Right kidney (tissue), 1 donor: ENCODE results near the gene EHMT1.
"Not testable (repeated sequence)": the region's sequence is repeated elsewhere in the genome, so short reads cannot be mapped to it uniquely, and the experiment has no call there.

Experiments used
- DNase-seq: peaks from one replicate; pipeline ENCODE4 v3.0.0-alpha.2; 2016

The EHMT1 gene

DNA sequence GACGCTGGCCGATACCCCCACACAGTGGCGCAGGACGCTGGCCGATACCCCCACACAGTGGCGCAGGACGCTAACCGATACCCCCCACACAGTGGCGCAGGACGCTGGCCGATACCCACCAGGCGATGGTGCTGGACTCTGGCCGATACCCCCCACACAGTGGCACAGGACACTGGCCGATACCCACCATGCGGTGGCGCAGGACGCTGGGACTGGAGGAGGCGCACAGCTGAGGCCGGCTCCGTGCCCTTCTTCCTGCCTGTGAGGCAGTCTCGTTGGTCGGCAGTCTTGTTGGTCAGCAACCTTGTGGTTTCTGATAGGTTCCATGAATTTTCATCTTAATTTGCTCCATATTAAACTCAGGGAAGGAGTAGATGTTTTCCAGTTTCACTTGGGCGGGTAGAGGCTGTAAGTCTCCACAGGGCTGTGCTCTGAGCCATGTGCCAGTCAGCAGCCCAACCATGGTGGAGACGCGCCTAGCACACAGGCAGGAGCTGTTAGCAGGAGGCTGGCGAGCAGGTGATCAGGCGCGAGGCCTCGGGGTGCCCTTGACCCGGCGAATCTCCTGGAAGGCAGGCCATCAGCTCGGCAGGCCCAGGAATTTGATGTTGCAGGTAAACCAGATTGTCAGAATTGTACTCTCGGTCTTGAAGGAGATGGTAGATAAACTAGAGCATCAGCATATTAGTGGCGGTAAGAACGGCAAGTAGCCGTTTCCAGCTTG is 75.6 kb downstream of the EHMT1 start:
- no peak for DNase-seq

DNA sequence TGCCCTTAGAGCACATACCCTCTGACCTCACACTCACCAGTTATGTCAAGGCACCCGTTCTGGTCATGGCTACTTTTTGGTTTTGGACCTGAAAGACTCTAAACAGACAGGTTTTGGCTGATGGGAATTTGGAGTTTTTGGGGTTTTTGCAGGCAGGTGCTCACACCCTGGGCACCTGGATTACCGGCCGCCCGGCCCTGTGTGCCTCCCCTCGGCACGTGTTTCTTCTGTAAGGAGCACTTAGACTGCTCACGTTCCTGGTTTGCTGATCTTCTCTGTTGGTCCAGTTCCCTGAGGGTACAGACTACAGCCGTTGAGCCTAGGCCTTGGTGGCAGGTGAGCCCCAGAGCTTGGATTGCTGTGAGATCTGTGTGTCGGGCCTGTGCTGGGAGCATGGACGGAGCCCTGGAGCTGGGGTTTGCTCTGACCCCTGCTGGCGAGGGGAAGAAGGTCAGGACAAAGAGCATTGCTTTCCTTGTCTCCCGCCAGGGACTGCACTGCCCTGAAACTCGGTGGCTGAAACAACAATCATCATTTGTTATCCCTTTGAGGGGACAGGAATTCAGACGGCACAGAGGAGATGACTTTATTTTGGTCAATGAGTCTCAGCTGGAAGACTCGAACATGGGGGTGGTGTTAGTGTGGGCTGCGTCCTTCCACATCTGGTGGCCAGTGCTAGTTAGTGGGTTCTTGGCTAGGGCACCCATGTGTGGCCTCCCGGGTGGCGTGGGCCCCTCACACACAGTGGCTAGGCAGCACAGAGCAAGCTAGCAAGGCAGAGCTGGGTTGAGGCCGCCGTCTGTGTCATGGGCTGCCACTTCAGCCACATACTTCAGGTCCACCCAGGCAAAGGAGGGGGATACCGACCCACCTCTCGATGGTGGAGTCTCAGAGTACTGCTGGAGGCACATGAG is 76.4 kb downstream of the EHMT1 start:
- DNase-seq, result no peak

DNA sequence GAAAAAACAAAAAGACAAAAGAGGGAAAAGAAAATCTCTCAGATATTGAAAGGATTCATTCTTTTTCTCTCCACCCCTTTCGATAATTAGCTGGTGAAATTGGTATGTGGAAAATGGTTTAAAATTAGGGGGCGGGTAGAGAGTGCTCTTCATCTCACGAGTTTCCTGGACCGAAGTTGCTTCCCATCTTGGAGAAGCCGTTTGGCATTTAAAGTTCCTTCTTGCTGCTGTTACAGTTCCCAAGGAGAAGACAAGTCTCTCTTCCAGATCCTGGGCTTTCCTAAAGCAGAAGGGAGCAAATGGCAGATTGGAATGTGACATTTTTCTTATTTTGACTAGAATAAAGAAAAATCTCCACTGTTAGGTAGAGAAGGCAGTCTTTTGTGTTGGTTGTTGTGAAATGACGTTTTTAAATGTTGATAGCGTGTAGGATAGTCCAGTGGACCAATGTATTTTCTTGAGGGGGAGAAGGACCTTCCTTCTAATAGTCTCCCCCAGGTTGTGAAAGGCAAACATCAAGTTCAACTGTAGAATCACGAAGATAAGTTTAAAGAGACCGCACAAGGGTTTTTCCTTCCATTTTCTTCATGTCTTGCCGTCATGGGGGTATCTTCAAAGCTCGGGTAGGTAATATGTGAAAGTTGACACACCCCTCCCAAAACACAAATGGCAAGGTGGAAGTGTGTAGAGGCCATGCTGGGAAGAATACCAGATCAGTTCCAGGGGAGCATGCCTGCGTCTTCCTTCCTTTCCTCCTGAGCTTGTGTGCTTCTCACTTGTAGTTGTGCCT is 77.5 kb downstream of the EHMT1 start:
- no peak for DNase-seq

DNA sequence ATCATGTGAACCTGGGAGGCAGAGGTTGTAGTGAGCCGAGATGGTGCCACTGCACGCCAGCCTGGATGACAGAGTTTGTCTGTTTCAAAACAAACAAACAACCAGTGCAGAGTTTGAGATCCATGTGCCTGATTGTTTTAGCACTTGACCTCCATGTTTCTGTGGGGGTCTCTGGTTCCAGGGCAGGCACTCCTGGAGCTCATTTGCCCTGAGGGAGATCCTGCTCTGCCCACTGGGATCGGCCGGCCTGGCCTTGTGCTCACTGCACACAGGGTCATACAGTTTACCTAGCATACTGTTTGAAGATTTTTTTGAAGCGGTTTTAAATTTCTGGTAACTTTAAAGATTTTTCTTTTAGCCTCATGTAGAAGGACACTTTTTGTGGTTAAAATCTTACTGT is 78.4 kb downstream of the EHMT1 start:
- no peak for DNase-seq

DNA sequence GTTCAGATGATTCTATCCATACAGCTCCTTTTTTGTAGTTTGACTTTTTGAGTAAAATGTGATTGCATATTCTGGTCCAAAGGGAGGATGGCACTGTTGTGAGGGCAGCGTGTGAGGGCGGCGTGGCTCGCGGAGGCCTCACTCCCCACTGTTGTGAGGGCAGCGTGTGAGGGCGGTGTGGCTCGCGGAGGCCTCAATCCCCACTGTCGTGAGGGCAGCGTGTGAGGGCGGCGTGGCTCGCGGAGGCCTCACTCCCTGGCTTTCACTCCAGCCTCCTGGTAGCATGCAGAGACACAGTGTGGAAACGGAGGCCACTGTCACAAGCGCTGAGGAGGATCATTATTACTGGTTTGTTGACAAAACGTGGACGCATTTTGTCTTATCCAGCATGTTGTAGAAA is 79.0 kb downstream of the EHMT1 start:
- no peak for DNase-seq

DNA sequence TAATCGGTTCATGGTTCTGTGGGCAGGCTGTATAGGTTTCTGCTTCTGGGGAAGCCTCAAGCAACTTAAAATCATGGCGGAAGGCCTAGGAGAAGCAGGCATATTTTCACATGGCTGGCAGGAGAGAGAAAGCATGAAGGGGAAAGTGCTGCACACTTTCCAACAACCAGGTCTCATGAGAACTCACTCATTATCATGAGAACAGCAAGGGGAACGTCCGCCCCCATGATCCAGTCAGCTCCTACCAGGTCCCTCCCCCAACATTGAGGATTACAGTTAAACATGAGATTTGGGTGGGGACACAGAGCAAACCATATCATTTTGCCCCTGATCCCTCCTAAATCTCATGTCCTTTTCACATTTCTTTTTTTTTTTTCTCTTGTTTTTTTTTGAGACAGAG is 82.1 kb downstream of the EHMT1 start:
- DNase-seq, result no peak

DNA sequence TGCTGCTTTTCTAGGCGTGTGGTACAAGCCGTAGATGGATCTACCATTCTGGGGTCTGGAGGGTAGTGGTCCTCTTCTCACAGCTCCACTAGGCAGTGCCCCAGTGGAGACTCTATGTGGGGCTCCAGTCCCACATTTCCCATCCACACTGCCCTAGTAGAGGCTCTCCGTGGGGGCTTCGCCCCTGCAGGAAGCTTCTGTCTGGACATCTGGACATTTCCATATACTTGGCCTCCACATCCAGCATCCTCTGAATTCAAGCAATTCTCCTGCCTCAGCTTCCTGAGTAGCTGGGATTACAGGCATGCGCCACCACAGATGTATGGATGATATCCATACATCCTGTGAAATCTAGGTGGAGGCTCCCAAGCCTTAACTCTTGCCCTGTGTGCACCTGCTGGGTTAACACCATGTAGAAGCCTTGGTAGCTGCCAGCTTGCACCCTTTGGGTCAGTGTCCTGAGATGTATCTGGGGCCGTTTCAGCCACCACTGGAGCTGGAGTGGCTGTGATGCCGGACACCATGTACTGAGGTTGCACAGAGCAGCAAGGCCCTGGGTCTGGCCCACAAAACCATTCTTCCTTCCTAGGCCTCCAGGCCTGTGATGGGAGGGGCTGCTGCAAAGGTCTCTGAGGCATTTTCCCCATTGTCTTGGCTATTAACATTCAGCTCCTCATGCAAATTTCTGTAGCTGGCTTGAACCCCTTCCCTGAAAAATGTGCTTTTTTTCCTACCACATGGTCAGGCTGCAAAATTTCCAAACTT is 84.0 kb downstream of the EHMT1 start:
- no peak for DNase-seq

DNA sequence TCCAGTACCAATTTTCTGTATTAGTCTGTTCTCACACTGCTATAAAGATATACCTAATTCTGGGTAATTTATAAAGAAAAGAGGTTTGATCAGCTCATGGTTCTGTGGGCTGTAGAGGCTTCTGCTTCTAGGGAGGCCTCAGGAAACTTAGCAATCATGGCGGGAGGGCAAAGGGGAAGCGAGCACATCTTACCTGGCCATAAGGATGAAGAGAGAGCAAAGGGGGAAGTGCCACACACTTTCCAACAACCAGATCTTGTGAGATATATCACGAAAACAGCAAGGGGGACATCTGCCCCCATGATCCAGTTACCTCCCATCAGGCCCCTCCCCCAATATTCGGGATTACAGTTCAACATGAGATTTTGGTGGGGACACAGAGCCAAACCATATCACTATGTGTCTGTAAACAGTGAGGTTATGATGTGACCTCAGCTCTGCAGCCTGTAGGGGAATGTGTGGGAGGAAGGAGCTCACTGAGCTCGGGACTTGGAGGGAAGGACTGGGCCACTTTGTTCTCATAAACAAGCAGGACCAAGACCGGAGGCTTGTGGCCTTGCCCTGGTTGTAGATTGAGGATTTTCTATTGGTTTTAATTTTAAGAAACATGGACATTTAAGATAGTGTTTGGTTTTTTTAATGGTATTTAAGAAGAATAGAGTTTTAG is 85.2 kb downstream of the EHMT1 start:
- DNase-seq, result no peak

DNA sequence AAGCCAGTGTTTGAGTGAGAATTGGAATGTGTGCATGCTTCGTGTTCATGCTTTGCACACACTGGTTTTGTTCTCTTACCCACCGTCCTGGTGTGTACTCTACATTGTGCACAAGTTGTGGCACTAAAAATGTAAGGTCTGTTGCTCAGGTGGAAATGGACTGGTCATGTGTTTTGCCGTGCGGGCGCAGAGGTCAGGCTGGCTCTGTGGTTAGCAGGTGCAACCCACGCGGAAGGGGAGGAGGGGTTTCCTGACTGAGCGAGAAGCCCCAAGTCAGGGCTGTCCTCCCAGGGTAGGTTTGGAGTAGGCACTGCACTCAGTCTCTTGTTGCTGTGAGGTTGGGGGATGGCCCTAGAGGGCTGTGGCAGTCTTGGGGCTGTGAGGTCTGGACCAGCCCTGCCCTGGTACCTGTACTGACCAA is 86.6 kb downstream of the EHMT1 start:
- no peak for DNase-seq

DNA sequence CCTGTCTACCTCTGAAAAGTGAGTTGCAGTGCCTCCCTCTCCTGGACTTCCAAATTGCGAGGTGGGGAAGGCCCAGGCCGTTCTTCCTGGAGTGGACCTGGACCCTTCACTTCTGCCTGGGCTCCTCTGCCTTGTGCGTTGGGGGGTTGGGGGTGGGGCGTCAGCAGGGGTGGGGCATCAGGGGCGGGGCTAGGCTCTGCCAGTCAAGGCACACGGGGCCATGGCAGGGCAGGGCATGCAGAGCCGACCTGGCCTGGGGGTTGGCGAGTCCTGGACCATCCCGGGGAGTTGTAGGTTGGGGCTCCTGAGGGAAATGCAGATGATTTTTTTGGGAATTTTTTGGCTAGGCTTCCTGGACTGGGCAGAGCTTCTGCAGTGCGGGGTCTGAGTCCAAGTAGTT is 87.1 kb downstream of the EHMT1 start:
- DNase-seq, result no peak

DNA sequence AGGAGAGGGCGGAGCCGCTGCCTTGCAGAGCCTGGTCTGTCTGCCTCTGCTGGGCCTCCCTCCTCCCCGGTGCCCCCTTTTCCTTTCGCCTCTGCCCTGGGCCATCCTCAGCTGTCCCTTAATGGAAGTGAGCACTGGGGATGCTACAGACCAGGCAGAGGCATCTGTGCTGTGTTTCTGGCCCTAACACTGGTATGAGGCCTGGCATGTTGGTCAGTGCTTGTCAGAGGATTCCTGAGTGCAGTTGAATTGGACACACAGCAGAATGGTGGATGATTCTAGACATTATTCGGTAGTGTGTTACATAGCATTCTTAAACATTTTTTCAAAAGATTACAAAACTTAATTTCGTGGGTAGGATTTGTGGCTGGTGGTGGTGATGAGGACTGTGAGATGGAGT is 88.6 kb downstream of the EHMT1 start:
- DNase-seq, result no peak

DNA sequence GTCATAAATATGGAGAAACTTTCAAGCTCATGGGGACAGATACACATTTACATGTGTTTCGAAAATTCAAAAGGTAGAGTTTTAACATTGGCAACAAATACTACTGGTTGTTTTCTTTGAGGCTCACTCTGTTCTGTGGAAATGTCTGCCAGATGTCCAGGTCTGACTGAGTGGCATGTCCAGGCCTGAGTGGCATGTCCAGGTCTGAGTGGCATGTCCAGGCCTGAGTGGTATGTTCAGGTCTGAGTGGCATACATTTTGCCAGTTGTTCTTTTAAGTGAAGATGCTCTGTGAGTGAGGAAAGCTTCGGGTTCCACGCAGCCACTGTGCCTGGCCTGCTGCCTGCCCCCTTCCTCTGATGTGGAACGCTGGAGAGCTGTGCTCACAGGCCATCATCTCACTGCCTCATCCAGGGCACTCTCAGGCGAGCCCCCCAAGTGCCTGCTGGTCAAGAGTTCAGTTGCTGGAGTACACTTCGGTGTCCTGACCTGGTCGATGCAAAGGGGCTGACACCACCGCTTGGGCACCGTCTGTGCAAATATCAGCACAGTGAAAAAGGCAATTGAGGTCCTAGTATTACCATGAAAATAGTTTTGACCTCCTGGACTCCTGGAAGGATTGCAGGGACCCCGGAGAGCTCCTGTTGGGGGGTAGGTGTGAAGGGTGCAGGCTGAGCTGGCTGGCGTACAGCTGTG is 89.9 kb downstream of the EHMT1 start:
- DNase-seq, result no peak

DNA sequence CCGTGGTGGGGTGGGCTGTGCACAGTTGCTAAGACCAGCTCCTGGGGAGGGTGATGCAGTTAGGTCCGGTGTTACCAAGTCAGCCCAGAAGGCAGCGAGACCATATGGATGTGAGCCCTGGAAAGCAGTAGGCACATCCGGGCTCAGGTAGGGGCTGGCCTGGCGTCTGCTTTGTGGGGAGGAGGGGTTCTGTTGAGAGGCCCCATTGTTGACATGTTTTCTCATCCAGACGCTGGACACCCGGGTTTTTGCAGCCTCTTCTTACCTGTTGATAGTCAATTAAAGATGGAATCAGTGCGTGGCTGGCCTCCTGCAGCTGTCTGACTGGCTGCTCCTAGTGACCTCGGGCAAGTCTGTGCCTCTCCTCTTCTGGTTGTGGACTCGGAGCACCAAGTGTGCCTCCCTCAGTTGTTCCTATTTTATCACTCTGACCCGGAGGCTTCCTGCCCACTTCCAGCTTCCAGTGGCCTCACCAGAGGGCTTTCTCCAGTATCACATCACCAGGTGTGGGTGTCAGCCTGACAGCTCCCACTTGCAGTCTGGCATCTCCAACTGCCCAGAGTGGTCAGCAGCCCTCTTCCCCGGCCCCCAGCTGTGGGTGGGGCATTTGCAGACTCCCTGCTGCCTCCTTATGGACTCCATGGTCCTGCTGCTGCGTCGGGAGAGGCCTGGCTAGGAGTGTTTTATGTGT is 90.8 kb downstream of the EHMT1 start:
- no peak for DNase-seq

DNA sequence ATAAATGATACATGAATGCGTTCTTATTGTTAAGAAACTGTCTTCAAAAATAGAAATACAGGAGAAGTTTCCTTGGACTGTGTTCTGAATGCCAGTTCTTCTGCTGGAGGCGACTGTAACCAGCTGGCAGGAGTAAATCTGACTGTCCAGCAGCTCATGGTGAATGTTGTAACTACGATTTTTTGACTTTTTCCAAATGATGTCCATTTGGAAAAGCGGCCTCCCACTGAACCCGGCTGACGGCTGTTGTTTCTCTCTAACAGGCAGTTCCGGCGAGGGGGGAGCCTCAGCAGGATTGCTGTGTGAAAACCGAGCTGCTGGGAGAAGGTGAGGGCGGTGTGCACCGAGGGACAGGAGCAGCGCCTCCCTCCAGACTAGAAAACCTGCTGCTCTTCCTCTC is 91.9 kb downstream of the EHMT1 start:
- DNase-seq, result no peak

DNA sequence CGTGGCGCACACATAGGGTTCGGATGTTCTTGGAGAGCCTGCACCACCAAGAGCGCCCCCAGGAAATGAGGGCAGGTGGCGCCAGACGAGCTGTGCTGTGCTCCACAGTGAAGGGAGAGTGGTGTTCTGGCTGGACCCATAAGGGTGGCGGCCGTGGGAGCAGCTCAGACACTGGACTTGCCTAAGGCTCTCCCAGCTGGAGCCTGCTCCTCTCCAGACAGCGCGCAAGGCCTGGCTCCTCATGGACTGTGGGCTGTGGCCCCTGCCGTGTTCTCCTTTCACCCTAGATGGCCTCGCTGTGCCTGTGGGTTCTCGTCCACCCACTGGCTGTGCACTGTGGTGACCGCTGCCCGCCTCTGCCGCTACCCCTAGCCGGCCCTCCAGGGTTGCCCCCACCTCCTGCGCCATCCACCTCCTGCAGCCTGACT is 92.9 kb downstream of the EHMT1 start:
- DNase-seq, result no peak

DNA sequence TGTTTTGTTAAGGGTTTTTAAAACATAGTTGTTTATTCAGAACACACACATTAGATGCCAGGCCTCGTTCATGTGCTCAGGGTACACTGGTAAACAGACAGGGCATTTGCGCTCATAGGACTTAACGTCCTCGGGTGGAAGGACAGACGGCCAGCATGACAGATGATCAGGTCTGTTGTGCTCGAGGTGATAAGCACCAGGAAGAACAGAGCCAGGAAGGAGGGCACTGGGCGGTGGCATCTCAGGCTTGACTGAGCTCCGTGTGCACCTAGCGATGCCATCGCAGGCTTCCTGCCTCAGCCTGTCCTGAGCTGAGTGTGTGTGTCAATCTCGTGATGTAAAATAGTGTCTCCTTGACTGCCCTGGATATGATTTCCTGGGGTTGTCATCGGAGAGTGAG is 96.5 kb downstream of the EHMT1 start:
- DNase-seq, result no peak

DNA sequence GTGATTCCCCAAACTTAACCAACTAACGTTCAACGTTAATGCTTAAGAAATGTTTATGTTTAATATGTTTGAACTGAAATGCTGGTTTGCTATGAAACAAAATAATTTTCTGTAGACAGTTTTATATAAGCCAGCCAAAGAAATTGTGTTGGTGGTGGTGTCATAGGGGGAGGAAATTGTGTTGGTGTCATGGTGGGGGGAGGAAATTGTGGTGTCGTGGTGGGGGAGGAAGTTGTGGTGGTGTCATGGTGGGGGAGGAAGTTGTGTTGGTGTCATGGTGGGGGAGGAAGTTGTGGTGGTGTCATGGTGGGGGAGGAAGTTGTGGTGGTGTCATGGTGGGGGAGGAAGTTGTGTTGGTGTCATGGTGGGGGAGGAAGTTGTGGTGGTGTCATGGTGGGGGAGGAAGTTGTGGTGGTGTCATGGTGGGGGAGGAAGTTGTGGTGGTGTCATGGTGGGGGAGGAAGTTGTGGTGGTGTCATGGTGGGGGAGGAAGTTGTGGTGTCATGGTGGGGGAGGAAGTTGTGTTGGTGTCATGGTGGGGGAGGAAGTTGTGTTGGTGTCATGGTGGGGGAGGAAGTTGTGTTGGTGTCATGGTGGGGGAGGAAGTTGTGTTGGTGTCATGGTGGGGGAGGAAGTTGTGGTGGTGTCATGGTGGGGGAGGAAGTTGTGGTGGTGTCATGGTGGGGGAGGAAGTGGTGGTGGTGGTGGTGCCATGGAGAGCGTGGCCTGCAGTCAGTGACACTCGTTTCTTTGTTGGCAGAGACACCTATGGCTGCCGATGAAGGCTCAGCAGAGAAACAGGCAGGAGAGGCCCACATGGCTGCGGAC is 97.3 kb downstream of the EHMT1 start:
- not testable (repeated sequence) for DNase-seq

DNA sequence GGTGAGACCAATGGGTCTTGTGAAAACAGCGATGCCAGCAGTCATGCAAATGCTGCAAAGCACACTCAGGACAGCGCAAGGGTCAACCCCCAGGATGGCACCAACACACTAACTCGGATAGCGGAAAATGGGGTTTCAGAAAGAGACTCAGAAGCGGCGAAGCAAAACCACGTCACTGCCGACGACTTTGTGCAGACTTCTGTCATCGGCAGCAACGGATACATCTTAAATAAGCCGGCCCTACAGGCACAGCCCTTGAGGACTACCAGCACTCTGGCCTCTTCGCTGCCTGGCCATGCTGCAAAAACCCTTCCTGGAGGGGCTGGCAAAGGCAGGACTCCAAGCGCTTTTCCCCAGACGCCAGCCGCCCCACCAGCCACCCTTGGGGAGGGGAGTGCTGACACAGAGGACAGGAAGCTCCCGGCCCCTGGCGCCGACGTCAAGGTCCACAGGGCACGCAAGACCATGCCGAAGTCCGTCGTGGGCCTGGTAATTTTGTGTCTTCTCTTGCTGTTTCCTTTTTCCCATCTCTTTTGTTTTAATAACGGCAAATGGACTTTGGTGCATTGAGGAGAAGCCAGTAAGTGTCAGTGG is 98.0 kb downstream of the EHMT1 start:
- DNase-seq, result no peak

DNA sequence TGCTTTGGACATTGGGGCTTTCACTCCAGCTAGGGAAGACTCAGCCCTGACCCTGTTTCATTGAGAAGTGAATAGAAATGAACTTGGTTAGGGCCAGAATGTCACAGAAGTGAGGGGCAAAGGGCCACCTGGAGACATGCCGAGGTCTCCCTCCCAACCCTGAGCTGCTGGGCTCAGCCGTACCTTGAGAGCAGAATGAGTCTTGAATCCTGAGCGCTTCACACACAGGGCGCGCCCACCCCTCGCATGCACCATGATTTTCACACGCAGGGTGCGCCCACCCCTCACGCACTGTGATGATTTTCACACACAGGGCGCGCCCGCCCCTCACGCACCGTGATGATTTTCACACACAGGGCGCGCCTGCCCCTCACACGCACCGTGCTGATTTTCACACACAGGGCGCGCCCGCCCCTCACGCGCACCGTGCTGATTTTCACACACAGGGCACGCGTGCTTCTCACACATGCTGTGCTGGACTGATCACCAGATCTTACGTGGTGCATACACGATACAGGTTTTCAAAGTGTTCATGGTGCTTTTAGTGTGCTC is 99.0 kb downstream of the EHMT1 start:
- DNase-seq, result no peak
